Suppressor macrophage (primary cell): ENCODE results near the gene UQCC3.
"Not testable (repeated sequence)": the region's sequence is repeated elsewhere in the genome, so short reads cannot be mapped to it uniquely, and the experiment has no call there.

Experiments
- DNase-seq, 4 experiments: peaks; one replicate each; pipeline ENCODE4 v3.0.0-alpha.2; 2020 to 2022

UQCC3 gene

GRCh38 chr11:62665599-62666258 lies 5.7 kb upstream of the UQCC3 start:
- DNase-seq, result peak; percentile 55 to 76 (median 67)

GRCh38 chr11:62666259-62666926 lies 5.1 kb upstream of the UQCC3 start:
- DNase-seq, result no peak

GRCh38 chr11:62667460-62667859 lies 4.0 kb upstream of the UQCC3 start:
- no peak for DNase-seq

- DNase-seq, result no peak
Observed at GRCh38 chr11:62669420-62670161, 1.9 kb upstream of the UQCC3 start.

- DNase-seq, result peak in 1 of 4 experiments; percentile 44
Observed at GRCh38 chr11:62671236-62671607, 251 bp upstream of the UQCC3 start.

- DNase-seq, result no peak
Observed at GRCh38 chr11:62673196-62673525, 1.7 kb downstream of the UQCC3 start.

GRCh38 chr11:62675415-62675814 lies 3.9 kb downstream of the UQCC3 start:
- DNase-seq, result not testable (repeated sequence)

- no peak for DNase-seq
Observed at GRCh38 chr11:62676698-62677097, 5.2 kb downstream of the UQCC3 start.

- DNase-seq, result no peak
Observed at GRCh38 chr11:62677156-62677555, 5.7 kb downstream of the UQCC3 start.

GRCh38 chr11:62677714-62678113 lies 6.2 kb downstream of the UQCC3 start:
- no peak for DNase-seq

- no peak for DNase-seq
Observed at GRCh38 chr11:62678433-62678769, 6.9 kb downstream of the UQCC3 start.

- peak; percentile 93 to 98 (median 96) for DNase-seq
Observed at GRCh38 chr11:62678770-62679696, 7.6 kb downstream of the UQCC3 start, which contains the start of gene UBXN1. Gene UBXN1, minus strand, starts transcription at chr11:62679073. Its CDS starts 150 bp downstream, at chr11:62678923.

- DNase-seq, result peak; percentile 57 to 73 (median 68)
Observed at GRCh38 chr11:62680825-62681240, 9.4 kb downstream of the UQCC3 start.

- DNase-seq, result no peak
Observed at GRCh38 chr11:62682518-62682917, 11.0 kb downstream of the UQCC3 start.

GRCh38 chr11:62687508-62688396 lies 16.3 kb downstream of the UQCC3 start:
- DNase-seq, result no peak

GRCh38 chr11:62688491-62688890 lies 17.0 kb downstream of the UQCC3 start:
- DNase-seq, result no peak

- no peak for DNase-seq
Observed at GRCh38 chr11:62689421-62690183, 18.1 kb downstream of the UQCC3 start, which contains the start of gene LRRN4CL. Gene LRRN4CL, minus strand, starts transcription at chr11:62689530. Its CDS starts 1,022 bp downstream, at chr11:62688508.

- not testable (repeated sequence) for DNase-seq
Observed at GRCh38 chr11:62693624-62694023, 22.2 kb downstream of the UQCC3 start.

GRCh38 chr11:62694455-62695167 lies 23.1 kb downstream of the UQCC3 start:
- peak; percentile 83 to 92 (median 86) for DNase-seq

GRCh38 chr11:62702246-62702645 lies 30.8 kb downstream of the UQCC3 start:
- peak; percentile 75 to 90 (median 86) for DNase-seq
